ENCODE measurements around the gene LRCH1.

DNA sequence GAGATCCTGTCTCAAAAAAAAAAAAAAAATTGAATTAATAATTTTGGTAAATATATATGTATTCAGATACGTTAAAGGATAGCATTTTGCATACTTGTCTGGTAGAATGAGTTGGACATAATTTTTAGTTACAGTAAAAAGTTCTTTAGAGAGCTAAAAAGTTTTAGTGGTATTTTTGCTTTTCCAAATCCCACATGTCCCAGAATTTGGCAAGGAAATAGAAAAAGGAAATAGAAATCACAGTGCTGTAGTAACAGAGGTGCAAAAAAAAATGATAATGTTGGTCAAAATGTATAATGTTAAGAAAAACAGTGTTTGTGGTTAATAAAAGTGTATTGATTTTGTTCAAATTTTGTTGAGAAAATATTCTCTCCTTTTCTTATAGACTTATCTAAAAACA lies 96.8 kb downstream of the LRCH1 start:
- TF ChIP-seq RAD21 (IDR thresholded peaks at IDR 0.05; ENCODE audit: low read depth) (no peak), TAF1 (IDR thresholded peaks at IDR 0.05; ENCODE audit: low read depth) (no peak), CEBPB (IDR thresholded peaks at IDR 0.05) (no peak), EGR1 (IDR thresholded peaks at IDR 0.05) (no peak), CREB1 (IDR thresholded peaks at IDR 0.05; ENCODE audit: low read depth) (no peak), EP300 (IDR thresholded peaks at IDR 0.05; ENCODE audit: borderline replicate concordance) (no peak), YY1 (IDR thresholded peaks at IDR 0.05; ENCODE audit: low read depth) (no peak), ZBTB7A (IDR thresholded peaks at IDR 0.05; ENCODE audit: low read depth) (no peak), FOXM1 (IDR thresholded peaks at IDR 0.05; ENCODE audit: borderline replicate concordance, low read depth) (no peak), NFIC (IDR thresholded peaks at IDR 0.05) (no peak)
- TF ChIP-seq, protein P1, sequence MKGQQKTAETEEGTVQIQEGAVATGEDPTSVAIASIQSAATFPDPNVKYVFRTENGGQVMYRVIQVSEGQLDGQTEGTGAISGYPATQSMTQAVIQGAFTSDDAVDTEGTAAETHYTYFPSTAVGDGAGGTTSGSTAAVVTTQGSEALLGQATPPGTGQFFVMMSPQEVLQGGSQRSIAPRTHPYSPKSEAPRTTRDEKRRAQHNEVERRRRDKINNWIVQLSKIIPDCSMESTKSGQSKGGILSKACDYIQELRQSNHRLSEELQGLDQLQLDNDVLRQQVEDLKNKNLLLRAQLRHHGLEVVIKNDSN (IDR thresholded peaks at IDR 0.05): no peak
- TF ChIP-seq, protein P2, sequence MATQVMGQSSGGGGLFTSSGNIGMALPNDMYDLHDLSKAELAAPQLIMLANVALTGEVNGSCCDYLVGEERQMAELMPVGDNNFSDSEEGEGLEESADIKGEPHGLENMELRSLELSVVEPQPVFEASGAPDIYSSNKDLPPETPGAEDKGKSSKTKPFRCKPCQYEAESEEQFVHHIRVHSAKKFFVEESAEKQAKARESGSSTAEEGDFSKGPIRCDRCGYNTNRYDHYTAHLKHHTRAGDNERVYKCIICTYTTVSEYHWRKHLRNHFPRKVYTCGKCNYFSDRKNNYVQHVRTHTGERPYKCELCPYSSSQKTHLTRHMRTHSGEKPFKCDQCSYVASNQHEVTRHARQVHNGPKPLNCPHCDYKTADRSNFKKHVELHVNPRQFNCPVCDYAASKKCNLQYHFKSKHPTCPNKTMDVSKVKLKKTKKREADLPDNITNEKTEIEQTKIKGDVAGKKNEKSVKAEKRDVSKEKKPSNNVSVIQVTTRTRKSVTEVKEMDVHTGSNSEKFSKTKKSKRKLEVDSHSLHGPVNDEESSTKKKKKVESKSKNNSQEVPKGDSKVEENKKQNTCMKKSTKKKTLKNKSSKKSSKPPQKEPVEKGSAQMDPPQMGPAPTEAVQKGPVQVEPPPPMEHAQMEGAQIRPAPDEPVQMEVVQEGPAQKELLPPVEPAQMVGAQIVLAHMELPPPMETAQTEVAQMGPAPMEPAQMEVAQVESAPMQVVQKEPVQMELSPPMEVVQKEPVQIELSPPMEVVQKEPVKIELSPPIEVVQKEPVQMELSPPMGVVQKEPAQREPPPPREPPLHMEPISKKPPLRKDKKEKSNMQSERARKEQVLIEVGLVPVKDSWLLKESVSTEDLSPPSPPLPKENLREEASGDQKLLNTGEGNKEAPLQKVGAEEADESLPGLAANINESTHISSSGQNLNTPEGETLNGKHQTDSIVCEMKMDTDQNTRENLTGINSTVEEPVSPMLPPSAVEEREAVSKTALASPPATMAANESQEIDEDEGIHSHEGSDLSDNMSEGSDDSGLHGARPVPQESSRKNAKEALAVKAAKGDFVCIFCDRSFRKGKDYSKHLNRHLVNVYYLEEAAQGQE (IDR thresholded peaks at IDR 0.05; ENCODE audit: low read depth): no peak
- TF ChIP-seq, protein P3, sequence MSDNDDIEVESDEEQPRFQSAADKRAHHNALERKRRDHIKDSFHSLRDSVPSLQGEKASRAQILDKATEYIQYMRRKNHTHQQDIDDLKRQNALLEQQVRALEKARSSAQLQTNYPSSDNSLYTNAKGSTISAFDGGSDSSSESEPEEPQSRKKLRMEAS (IDR thresholded peaks at IDR 0.05): no peak
